HCT116 (cell line): Measurements from ENCODE around the gene MARCHF3. TPM values are rescaled to one million over a fixed set of nuclear protein-coding genes. Genes with fewer than 3 reads are reported as not detected.

Experiments used
- ATAC-seq: fragments of 200-7000 bp; cut with Tn5 transposase; 2 replicates; pipeline ENCODE4 v1.9.1; 2020; ENCODE audit warnings: mild to moderate bottlenecking, moderate library complexity
- BruUV-seq: library from RNA; stranded (reverse); fragments of 400-500 nt; replicated peaks from 2 replicates; lab custom pipeline; 2021; lab: Mats Ljungman, UMichigan
- CTCF ChIA-PET: fragments of 300-600 bp; sonication (Branson Sonifier 250); formaldehyde crosslinking; loops from one replicate; lab custom pipeline; 2021; ENCODE audit warnings: antibody characterized with exemption; lab: Charles Lee
- POLR2A ChIA-PET: fragments of 300-600, 350-600 bp; sonication (Branson Sonifier 250); formaldehyde crosslinking; loops from one replicate; lab custom pipeline; 2021; ENCODE audit warnings: antibody characterized with exemption; lab: Charles Lee
- RAD21 ChIA-PET, 2 experiments: fragments of 300-600 bp; sonication (Branson Sonifier 250); formaldehyde crosslinking; loops; one replicate each; lab custom pipeline; 2023; ENCODE audit warnings: low total read pairs in 2 of 2; ENCODE audit not compliant: uncharacterized antibody in 2 of 2, unreplicated experiment in 2 of 2, low non-redundant PET in 1 of 2; lab: Charles Lee
- DNase-seq: peaks from one replicate; pipeline ENCODE4 v3.0.0-alpha.2; 2010; ENCODE audit warnings: low read depth, low spot score
- H2AFZ ChIP-seq: fragments of 200-600 bp; shearing (Covaris generic), sonication (generic); 2 replicates; pipeline ENCODE4 v1.6.1; 2017; ENCODE audit warnings: low read depth, mixed run types, mixed read lengths, antibody characterized with exemption, low read length; ENCODE audit not compliant: poor library complexity, severe bottlenecking
- H3K27ac ChIP-seq: 2 replicates; pipeline ENCODE4 v1.5.1; 2012; ENCODE audit warnings: low read depth, low read length
- H3K27me3 ChIP-seq: fragments of 200-600 bp; sonication (generic); 2 replicates; pipeline ENCODE4 v1.6.1; 2016; ENCODE audit warnings: mixed run types, low read length, mixed read lengths; ENCODE audit not compliant: insufficient read depth
- H3K36me3 ChIP-seq, 2 experiments: fragments of 200-500 bp in 1 of 2; fragments of 200-600 bp in 1 of 2; sonication (Bioruptor generic) in 1 of 2; sonication (generic) in 1 of 2; 2 replicates each; pipeline versions ENCODE4 v1.5.1 to v1.6.1; 2014 to 2016; ENCODE audit warnings: low read length in 2 of 2, inconsistent platforms in 1 of 2, mixed read lengths in 1 of 2, mixed run types in 1 of 2; ENCODE audit not compliant: insufficient read depth in 2 of 2, control insufficient read depth in 1 of 2
- H3K4me1 ChIP-seq, 2 experiments: fragments of 200-600 bp in 1 of 2; sonication (generic) in 1 of 2; 2 replicates each; pipeline versions ENCODE4 v1.5.1 to v1.6.1; 2012 to 2017; ENCODE audit warnings: low read length in 2 of 2, inconsistent platforms in 1 of 2, mild to moderate bottlenecking in 1 of 2, mixed read lengths in 1 of 2, mixed run types in 1 of 2, moderate library complexity in 1 of 2; ENCODE audit not compliant: insufficient read depth in 2 of 2, control insufficient read depth in 1 of 2
- H3K4me2 ChIP-seq: fragments of 200-600 bp; sonication (generic); 2 replicates; pipeline ENCODE4 v1.6.1; 2017; ENCODE audit warnings: mixed run types, low read length, mixed read lengths
- H3K4me3 ChIP-seq, 2 experiments: fragments of 200-600 bp in 1 of 2; sonication (generic) in 1 of 2; replicated peaks in 1 of 2; 2 replicates each; pipeline ENCODE4 v1.5.1; 2011 to 2016; ENCODE audit warnings: low read length in 2 of 2, control low read depth in 1 of 2, low read depth in 1 of 2, mild to moderate bottlenecking in 1 of 2, mixed read lengths in 1 of 2, mixed run types in 1 of 2
- H3K79me2 ChIP-seq: fragments of 200-600 bp; sonication (generic); 2 replicates; pipeline ENCODE4 v1.6.1; 2017; ENCODE audit warnings: mild to moderate bottlenecking, mixed run types, low read length, moderate library complexity, mixed read lengths; ENCODE audit not compliant: insufficient read depth
- H3K9ac ChIP-seq: fragments of 200-600 bp; sonication (generic); 2 replicates; pipeline ENCODE4 v1.6.1; 2016; ENCODE audit warnings: low read length, mixed read lengths
- H3K9me2 ChIP-seq: fragments of 200-600 bp; sonication (generic), shearing (Covaris generic); 2 replicates; pipeline ENCODE4 v1.6.1; 2017; ENCODE audit warnings: mixed run types, mild to moderate bottlenecking, moderate library complexity; ENCODE audit not compliant: insufficient read depth
- H3K9me3 ChIP-seq, 2 experiments: fragments of 200-500 bp in 1 of 2; fragments of 200-600 bp in 1 of 2; sonication (Bioruptor generic) in 1 of 2; sonication (generic) in 1 of 2; 2 replicates each; pipeline ENCODE4 v1.6.1; 2014 to 2017; ENCODE audit warnings: low read length in 2 of 2, mixed read lengths in 2 of 2, inconsistent platforms in 1 of 2, low read depth in 1 of 2, mild to moderate bottlenecking in 1 of 2, mixed run types in 1 of 2, moderate library complexity in 1 of 2; ENCODE audit not compliant: control insufficient read depth in 1 of 2, insufficient read depth in 1 of 2
- H4K20me1 ChIP-seq: fragments of 200-600 bp; sonication (generic), shearing (Covaris generic); 2 replicates; pipeline ENCODE4 v1.6.1; 2017; ENCODE audit warnings: mixed run types, mild to moderate bottlenecking, moderate library complexity; ENCODE audit not compliant: insufficient read depth
- ATF3 ChIP-seq: IDR thresholded peaks from 2 replicates; pipeline ENCODE4 v1.6.1; 2012
- CBX3 ChIP-seq: IDR thresholded peaks from 2 replicates; pipeline ENCODE4 v1.6.1; 2012; ENCODE audit warnings: low read depth
- CEBPB ChIP-seq: IDR thresholded peaks from 2 replicates; pipeline ENCODE4 v1.6.1; 2012; ENCODE audit warnings: low read depth
- EGR1 ChIP-seq: IDR thresholded peaks from 2 replicates; pipeline ENCODE4 v1.6.1; 2012; ENCODE audit warnings: low read depth
- ELF1 ChIP-seq: IDR thresholded peaks from 2 replicates; pipeline ENCODE4 v1.6.1; 2012; ENCODE audit warnings: low read depth, borderline replicate concordance
- EZH2 ChIP-seq: fragments of 200-600 bp; sonication (generic); IDR thresholded peaks from 2 replicates; pipeline ENCODE4 v1.6.1; 2017; ENCODE audit warnings: antibody characterized with exemption, mixed run types
- FOSL1 ChIP-seq: IDR thresholded peaks from 2 replicates; pipeline ENCODE4 v1.6.1; 2012; ENCODE audit warnings: low read depth
- JUND ChIP-seq: IDR thresholded peaks from 2 replicates; pipeline ENCODE4 v1.6.1; 2012
- MAX ChIP-seq: IDR thresholded peaks from 2 replicates; pipeline ENCODE4 v1.6.1; 2012
- POLR2AphosphoS5 ChIP-seq: IDR thresholded peaks from 2 replicates; pipeline ENCODE4 v1.6.1; 2011; ENCODE audit warnings: mild to moderate bottlenecking, low read depth, low read length, moderate library complexity
- RAD21 ChIP-seq: IDR thresholded peaks from 2 replicates; pipeline ENCODE4 v1.6.1; 2012; ENCODE audit warnings: low read depth, mild to moderate bottlenecking
- SIN3A ChIP-seq: IDR thresholded peaks from 2 replicates; pipeline ENCODE4 v1.6.1; 2012; ENCODE audit warnings: low read depth
- SP1 ChIP-seq: IDR thresholded peaks from 2 replicates; pipeline ENCODE4 v1.6.1; 2012; ENCODE audit warnings: low read depth
- SRF ChIP-seq: IDR thresholded peaks from 2 replicates; pipeline ENCODE4 v1.6.1; 2012; ENCODE audit warnings: low read depth
- YY1 ChIP-seq: IDR thresholded peaks from 2 replicates; pipeline ENCODE4 v1.6.1; 2011; ENCODE audit warnings: low read length, low read depth, moderate library complexity, mild to moderate bottlenecking; ENCODE audit not compliant: insufficient replicate concordance; ENCODE audit errors: extremely low read depth
- ZFX ChIP-seq: fragments of 450-650 bp; IDR thresholded peaks from 2 replicates; pipeline ENCODE4 v1.6.1; 2017
- ZNF274 ChIP-seq: fragments of 200-500 bp; sonication (Bioruptor generic); IDR thresholded peaks from 2 replicates; pipeline ENCODE4 v1.6.1; 2014; ENCODE audit warnings: mild to moderate bottlenecking, low read depth, low read length, inconsistent platforms
- intact Hi-C: fragments of 100-400 bp; cut with micrococcal nuclease; formaldehyde crosslinking; loops from 2 replicates; pipeline ENCODE4 v1.10.0; 2022
- total RNA-seq: library from RNA; stranded (reverse); gene quantifications from one replicate; pipeline ENCODE4 v1.2.1, GENCODE V29; 2021; ENCODE audit not compliant: unreplicated experiment
- TF ChIP-seq, protein P1 (sequence below), 3 experiments: fragments of 200-600 bp in 1 of 3; sonication (generic) in 1 of 3; IDR thresholded peaks in 2 of 3; conservative IDR thresholded peaks in 1 of 3; 2 replicates each; pipeline ENCODE4 v1.5.1; 2012 to 2017; ENCODE audit warnings: low read depth in 2 of 3, low read length in 2 of 3, antibody characterized with exemption in 1 of 3, borderline replicate concordance in 1 of 3, control low read depth in 1 of 3, mild to moderate bottlenecking in 1 of 3, mixed read lengths in 1 of 3, mixed run types in 1 of 3, moderate library complexity in 1 of 3; ENCODE audit not compliant: insufficient read depth in 1 of 3
- TF ChIP-seq, protein P2 (sequence below): IDR thresholded peaks from 2 replicates; pipeline ENCODE4 v1.6.1; 2012; ENCODE audit warnings: low read depth

Gene MARCHF3
- total RNA-seq, 1 experiment from 2014 or later = 2.3 TPM

DNA sequence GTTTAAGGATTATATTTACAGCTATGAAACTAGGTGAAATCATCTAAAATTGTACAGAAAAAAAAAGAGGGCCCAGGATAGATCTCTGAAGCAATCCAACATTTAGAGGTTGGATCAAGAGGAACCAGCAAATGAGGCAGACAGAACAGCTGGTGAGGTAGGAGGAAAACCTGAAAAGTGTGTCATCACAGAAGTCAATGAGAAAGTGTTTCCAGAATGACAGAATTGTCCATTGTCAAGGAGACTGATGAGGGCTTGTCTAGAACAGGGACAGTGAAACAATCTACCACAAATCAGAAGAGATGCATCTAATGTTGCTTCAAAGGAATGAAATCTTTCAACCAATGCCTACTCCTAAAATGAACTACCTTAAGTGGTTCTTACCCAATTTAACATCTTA is 36.4 kb upstream of the MARCHF3 start:
- intact Hi-C loops = no loop called here
- Histone ChIP-seq H2AFZ (no peak overlapping the region), H3K79me2 (no peaks in the 10 kb centered on the region), H3K4me2 (no peak overlapping the region), H3K9me3 (no peaks in the 10 kb centered on the region), H4K20me1 (no peaks in the 10 kb centered on the region), H3K4me3 (no peak overlapping the region), H3K9me2 (no peaks in the 10 kb centered on the region), H3K4me1 (no peaks in the 10 kb centered on the region), H3K27ac (no peak overlapping the region), H3K36me3 (no peaks in the 10 kb centered on the region), H3K9ac (no peak overlapping the region), H3K27me3 (no peaks in the 10 kb centered on the region)
- no peak for DNase-seq
- POLR2A ChIA-PET = no interaction called here
- CTCF ChIA-PET = no interaction called here
- RAD21 ChIA-PET = no interaction called here
- TF ChIP-seq POLR2AphosphoS5 (no peak), CEBPB (no peak), RAD21 (no peak), SIN3A (no peak), YY1 (no peak), ELF1 (no peak), ATF3 (no peak), EGR1 (no peak), SRF (no peak), ZNF274 (no peak), JUND (no peak), FOSL1 (no peak), EZH2 (no peak), MAX (no peak), SP1 (no peak), CBX3 (no peak), ZFX (no peak)
- TF ChIP-seq, protein P1, sequence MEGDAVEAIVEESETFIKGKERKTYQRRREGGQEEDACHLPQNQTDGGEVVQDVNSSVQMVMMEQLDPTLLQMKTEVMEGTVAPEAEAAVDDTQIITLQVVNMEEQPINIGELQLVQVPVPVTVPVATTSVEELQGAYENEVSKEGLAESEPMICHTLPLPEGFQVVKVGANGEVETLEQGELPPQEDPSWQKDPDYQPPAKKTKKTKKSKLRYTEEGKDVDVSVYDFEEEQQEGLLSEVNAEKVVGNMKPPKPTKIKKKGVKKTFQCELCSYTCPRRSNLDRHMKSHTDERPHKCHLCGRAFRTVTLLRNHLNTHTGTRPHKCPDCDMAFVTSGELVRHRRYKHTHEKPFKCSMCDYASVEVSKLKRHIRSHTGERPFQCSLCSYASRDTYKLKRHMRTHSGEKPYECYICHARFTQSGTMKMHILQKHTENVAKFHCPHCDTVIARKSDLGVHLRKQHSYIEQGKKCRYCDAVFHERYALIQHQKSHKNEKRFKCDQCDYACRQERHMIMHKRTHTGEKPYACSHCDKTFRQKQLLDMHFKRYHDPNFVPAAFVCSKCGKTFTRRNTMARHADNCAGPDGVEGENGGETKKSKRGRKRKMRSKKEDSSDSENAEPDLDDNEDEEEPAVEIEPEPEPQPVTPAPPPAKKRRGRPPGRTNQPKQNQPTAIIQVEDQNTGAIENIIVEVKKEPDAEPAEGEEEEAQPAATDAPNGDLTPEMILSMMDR (IDR thresholded peaks at IDR 0.05 in 2 of 3, conservative IDR thresholded peaks at IDR 0.05 in 1 of 3; ENCODE audit: borderline replicate concordance in 1 of 3, insufficient read depth in 1 of 3, low read depth in 2 of 3, low read length in 2 of 3) = no peak
- TF ChIP-seq, protein P2, sequence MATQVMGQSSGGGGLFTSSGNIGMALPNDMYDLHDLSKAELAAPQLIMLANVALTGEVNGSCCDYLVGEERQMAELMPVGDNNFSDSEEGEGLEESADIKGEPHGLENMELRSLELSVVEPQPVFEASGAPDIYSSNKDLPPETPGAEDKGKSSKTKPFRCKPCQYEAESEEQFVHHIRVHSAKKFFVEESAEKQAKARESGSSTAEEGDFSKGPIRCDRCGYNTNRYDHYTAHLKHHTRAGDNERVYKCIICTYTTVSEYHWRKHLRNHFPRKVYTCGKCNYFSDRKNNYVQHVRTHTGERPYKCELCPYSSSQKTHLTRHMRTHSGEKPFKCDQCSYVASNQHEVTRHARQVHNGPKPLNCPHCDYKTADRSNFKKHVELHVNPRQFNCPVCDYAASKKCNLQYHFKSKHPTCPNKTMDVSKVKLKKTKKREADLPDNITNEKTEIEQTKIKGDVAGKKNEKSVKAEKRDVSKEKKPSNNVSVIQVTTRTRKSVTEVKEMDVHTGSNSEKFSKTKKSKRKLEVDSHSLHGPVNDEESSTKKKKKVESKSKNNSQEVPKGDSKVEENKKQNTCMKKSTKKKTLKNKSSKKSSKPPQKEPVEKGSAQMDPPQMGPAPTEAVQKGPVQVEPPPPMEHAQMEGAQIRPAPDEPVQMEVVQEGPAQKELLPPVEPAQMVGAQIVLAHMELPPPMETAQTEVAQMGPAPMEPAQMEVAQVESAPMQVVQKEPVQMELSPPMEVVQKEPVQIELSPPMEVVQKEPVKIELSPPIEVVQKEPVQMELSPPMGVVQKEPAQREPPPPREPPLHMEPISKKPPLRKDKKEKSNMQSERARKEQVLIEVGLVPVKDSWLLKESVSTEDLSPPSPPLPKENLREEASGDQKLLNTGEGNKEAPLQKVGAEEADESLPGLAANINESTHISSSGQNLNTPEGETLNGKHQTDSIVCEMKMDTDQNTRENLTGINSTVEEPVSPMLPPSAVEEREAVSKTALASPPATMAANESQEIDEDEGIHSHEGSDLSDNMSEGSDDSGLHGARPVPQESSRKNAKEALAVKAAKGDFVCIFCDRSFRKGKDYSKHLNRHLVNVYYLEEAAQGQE = no peak
- BruUV-seq = no TSS peak
- ATAC-seq = no peak
